Left cardiac atrium (tissue), 4 donors: Measurements from ENCODE around the gene HAUS1. TPM values are rescaled to one million over a fixed set of nuclear protein-coding genes. Genes with fewer than 3 reads are reported as not detected.

Experiments used
- ATAC-seq, 2 donors: fragments of 200-7000 bp; cut with Tn5 transposase; one replicate each; pipeline ENCODE4 v1.9.1; 2020; ENCODE audit warnings: mild to moderate bottlenecking in 2 of 2, moderate library complexity in 2 of 2
- DNase-seq: peaks from one replicate; pipeline ENCODE4 v3.0.0-alpha.2; 2020
- intact Hi-C, 2 donors: fragments of 100-400 bp; cut with DNase I; formaldehyde crosslinking; loops; one replicate each; pipeline versions ENCODE4 v1.14.1 to v1.15.1; 2022 to 2023
- long read RNA-seq: library from polyadenylated mRNA; unstranded; transcript quantifications from one replicate; pipeline ENCODE4 v2.0.0, GENCODE V29; 2021
- total RNA-seq, 2 donors: library from RNA; stranded (reverse); fragmentation: NEBNext Ultra II Directional; extraction: Animal tissue kit (Norgen Biotek cat#: 25700); gene quantifications; one replicate each; pipeline ENCODE4 v1.2.1, GENCODE V29; 2021
- donor health status: DM: no; HTN: yes; CAD: no.
- donor health status: DM: no; HTN: yes; CAD: no; lungs with severe emphysema.
- donor health status: DM: yes; HTN: yes; CAD: no.
- donor health status: Dilated cardiomyopathy.

The HAUS1 gene, protein sequence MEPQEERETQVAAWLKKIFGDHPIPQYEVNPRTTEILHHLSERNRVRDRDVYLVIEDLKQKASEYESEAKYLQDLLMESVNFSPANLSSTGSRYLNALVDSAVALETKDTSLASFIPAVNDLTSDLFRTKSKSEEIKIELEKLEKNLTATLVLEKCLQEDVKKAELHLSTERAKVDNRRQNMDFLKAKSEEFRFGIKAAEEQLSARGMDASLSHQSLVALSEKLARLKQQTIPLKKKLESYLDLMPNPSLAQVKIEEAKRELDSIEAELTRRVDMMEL
- 1 to 10 TPM; 7.6 to 8.5 TPM for total RNA-seq
- long read RNA-seq, transcript HAUS1-201 (9 exons, 1,125 nt): major isoform, 5 of 5 reads
- long read RNA-seq, partial matches to known transcripts: 0 of 5 reads
- long read RNA-seq, other reads (novel, unspliced or antisense): 0 of 5 reads

- intact Hi-C loops: no loop called here
- DNase-seq (peak; percentile 93), ATAC-seq (peak; percentile 98 to 99)
Observed at GRCh38 chr18:46104128-46104911, at the start of gene HAUS1. Gene HAUS1 (plus strand): TSS chr18:46104385. CDS start chr18:46104412, 27 bp downstream.

- ATAC-seq: no peak
- no peak for DNase-seq
- intact Hi-C loops: no loop called here
Observed at GRCh38 chr18:46054956-46055837, 49.0 kb upstream of the HAUS1 start.

DNA sequence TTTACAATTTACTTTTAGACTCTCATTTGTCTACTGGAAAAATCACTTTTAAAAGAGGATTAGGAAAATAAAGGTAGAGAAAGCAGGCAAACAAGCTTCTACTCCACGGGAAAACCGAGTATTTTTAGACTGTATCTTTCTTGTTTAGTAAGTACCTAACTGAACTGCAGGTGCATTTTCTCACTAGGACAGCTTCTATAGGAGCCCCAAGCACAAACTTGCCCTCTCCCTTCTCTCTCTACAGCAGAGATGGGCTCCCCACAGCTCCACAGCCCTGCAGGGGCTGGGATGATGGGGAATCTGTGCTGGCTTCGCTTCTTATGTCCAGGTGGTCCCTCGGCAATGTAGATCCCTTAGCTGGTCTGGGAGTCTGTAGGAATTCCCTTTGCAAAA lies 48.4 kb upstream of the HAUS1 start:
- no peak for ATAC-seq
- no peak for DNase-seq
- intact Hi-C loops: no loop called here

- intact Hi-C loops: loop anchor here in 1 of 2 donors (10.0 kb wide), 1 partner anchor 386 kb away; no protein-coding TSS in a partner anchor
- DNase-seq (no peak), ATAC-seq (no peak)
Observed at GRCh38 chr18:46060359-46060841, 43.8 kb upstream of the HAUS1 start.

- no peak for DNase-seq
- intact Hi-C loops: loop anchor here in 1 of 2 donors (10.0 kb wide), 1 partner anchor 387 kb away; no protein-coding TSS in a partner anchor
- no peak for ATAC-seq
Observed at GRCh38 chr18:46061387-46061786, 42.8 kb upstream of the HAUS1 start.

- no peak for ATAC-seq
- DNase-seq: no peak
- intact Hi-C loops: loop anchor here in 1 of 2 donors (10.0 kb wide), 1 partner anchor 387 kb away; no protein-coding TSS in a partner anchor
Observed at GRCh38 chr18:46061796-46062195, 42.4 kb upstream of the HAUS1 start.

- DNase-seq: no peak
- intact Hi-C loops: loop anchor here in 1 of 2 donors (10.0 kb wide), 1 partner anchor 388 kb away; no protein-coding TSS in a partner anchor
- ATAC-seq: no peak
Observed at GRCh38 chr18:46062781-46063180, 41.4 kb upstream of the HAUS1 start.

DNA sequence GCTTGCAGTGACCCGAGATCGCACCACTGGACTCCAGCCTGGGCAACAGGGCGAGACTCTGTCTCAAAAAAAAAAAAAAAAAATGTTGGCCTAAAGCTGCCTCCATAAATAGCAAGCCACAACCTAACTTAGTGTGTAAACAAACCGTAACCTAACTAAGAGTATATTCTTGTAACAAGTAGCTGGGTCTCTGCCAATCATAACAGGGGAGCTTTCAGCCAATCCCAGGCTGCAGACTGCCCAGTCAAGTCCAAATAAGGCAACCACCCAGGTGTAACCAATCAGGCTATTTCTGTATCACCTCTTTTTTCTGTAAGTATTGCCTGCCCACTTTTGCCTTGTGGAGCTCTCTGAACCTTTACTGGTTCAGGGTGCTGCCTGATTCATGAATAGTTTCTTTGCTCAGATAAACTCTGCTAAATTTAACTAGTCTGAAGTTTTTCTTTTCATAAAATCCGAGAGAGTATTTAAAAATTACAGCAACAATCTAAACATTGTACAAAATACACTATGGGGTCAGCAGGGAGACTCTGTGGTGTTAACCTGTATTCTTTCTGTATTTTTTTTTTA lies 36.7 kb upstream of the HAUS1 start:
- DNase-seq (no peak), ATAC-seq (no peak)
- intact Hi-C loops: loop anchor here in 1 of 2 donors (10.0 kb wide), 1 partner anchor 393 kb away; no protein-coding TSS in a partner anchor

DNA sequence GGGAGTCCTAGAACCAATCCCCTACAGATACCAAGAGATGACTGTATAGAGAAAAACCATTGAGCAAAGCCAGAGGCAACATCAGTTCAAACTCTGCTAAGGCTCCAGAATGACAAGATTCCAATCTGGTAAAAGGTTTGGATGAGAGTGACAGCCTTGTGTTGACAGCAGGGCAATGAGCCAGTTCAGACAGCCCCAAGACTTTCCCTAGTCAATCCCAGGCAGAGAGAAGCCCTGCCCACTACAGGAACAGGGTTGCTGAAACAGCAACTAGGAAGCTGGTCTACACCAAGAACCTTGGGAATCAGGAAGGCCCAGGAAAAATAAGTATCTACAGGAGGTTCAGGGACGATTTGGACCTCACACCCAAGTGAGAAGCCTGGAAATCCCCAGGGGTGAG lies 35.4 kb upstream of the HAUS1 start:
- ATAC-seq (no peak), DNase-seq (no peak)
- intact Hi-C loops: loop anchor here in 1 of 2 donors (10.0 kb wide), 1 partner anchor 394 kb away; no protein-coding TSS in a partner anchor

DNA sequence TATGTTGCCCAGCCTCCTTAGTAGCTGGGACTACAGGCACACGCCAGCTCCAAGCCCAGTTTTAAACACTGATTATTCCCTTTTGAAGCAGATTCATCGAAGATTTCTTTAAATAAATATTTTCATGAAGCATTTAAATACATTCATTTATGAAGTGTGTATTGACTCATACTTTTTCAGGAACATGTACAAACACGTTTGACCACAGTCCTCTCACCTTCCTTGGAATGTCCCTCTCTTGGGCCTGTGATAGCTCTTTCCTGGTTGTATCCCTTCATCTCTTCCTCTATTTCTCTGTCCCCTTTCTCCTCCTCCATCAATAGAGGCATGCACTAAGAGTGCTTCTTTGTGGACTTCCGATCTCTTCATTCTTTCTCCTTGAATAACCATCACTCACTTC lies 34.7 kb upstream of the HAUS1 start:
- ATAC-seq: no peak
- no peak for DNase-seq
- intact Hi-C loops: loop anchor here in 1 of 2 donors (10.0 kb wide), 1 partner anchor 395 kb away; no protein-coding TSS in a partner anchor

GRCh38 chr18:46070232-46070631 lies 34.0 kb upstream of the HAUS1 start:
- DNase-seq: no peak
- ATAC-seq: no peak
- intact Hi-C loops: loop anchor here in 1 of 2 donors (10.0 kb wide), 1 partner anchor 95 kb away; no protein-coding TSS in a partner anchor

DNA sequence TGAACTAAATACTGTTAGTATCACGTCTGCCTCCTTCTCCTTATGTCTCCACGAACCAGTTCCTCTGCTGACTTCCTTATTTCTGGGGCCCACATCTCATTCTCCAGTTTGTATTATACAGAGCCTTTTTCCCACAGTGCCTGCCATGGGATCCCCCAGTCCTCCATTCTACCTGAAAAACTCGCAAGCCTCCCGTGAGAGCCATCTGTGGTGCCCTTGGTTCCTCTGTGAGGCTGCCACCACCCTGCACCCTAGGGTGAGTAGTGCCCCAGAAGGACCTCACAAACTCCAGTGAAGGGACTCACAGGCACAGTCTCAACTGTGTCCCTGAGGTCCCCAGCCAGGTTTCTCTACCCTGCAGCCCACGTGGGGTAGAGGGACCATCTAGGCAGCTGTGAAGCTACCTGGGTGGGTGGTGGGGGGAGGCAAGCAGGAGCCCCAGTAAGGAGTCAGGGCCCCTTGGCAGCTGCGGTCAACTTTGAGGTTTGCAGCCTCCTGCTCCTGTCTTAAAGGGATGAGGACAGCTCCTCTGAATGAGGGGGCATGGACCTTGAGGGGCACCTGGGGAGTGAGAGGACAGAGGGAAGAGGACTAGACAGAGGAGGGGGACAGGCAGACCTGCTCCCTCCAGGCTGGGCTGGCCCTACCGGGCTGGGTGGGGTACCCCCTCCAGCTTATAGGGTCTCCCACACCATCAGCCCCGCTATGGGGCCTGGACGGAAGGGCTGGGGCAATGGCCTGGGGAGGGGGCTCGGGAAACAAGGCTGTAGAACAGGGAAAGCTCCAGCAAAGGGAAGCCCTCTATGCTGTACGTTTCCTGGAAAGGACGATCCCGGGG lies 33.2 kb upstream of the HAUS1 start:
- ATAC-seq: peak; percentile 4
- intact Hi-C loops: loop anchor here in 1 of 2 donors (10.0 kb wide), 1 partner anchor 96 kb away; no protein-coding TSS in a partner anchor
- no peak for DNase-seq

GRCh38 chr18:46071653-46072375 lies 32.4 kb upstream of the HAUS1 start, which contains the start of gene PSTPIP2:
Gene PSTPIP2 (minus strand): TSS chr18:46072260. CDS start chr18:46072188, 72 bp downstream.
- intact Hi-C loops: loop anchor here in 1 of 2 donors (10.0 kb wide), 1 partner anchor 97 kb away; no protein-coding TSS in a partner anchor
- peak; percentile 73 for DNase-seq
- ATAC-seq: peak; percentile 82 to 84

DNA sequence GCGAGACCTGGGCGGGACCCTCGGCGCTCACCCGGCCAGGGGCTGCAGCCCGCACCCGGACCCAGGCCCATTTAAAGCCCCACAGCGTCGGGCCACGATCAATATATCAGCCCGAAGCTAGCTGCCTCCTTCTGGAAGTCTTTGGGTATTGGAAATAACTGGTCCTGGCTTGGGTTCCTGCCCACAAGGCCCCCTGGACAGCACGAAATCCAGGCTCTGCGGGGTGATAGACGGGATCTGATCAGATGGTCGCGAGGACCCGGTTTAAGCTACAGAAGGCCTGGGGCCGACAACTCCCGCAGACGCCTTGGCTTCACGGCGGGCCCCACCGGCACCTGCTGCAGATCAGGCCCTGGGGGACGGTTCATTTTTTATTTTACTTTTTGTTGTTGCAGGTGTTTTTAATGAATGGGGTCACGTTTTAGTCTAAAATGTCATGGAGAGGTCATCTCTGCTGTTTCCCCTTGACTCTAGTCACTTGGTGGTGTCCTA lies 31.8 kb upstream of the HAUS1 start:
- no peak for DNase-seq
- intact Hi-C loops: loop anchor here in 1 of 2 donors (10.0 kb wide), 1 partner anchor 98 kb away; no protein-coding TSS in a partner anchor
- no peak for ATAC-seq

DNA sequence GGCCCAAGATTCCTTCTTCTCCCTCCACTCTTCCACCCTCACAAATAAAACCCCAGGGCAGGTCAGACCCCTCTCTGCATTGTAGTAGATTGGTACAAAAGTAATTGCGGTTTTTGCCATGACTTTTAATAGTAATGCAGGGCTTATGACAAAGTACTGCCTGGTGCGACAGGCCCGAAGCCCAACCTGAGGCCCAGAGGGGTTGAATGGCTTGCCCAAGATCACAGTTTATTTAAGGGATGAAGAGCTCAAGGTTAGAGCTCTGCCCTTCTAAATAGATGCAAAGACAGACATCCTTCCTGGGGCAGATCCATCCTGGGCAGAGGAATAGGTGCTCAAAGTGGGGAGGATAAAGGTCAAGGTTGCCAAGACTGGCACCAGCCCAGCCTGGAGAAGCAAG lies 31.2 kb upstream of the HAUS1 start:
- DNase-seq (no peak), ATAC-seq (no peak)
- intact Hi-C loops: loop anchor here in 1 of 2 donors (10.0 kb wide), 1 partner anchor 98 kb away; no protein-coding TSS in a partner anchor
